Activated CD4-positive, alpha-beta T cell treated with anti-CD3 and anti-CD28 coated beads, Interleukin-2, amount 10 ng/mL, durations not matched to agents 24 days and 14 days (primary cell): ENCODE measurements around the gene IQCH. TPM values are rescaled to one million over a fixed set of nuclear protein-coding genes. Genes with fewer than 3 reads are reported as not detected.

Experiments
- DNase-seq: peaks from one replicate; pipeline ENCODE4 v3.0.0; 2022
- H3K27ac Mint-ChIP-seq: one replicate; pipeline ENCODE4 v1.8.0; 2022; ENCODE audit warnings: mild to moderate bottlenecking, mixed read lengths
- H3K27me3 Mint-ChIP-seq: one replicate; pipeline ENCODE4 v1.8.0; 2022; ENCODE audit warnings: mixed read lengths
- H3K36me3 Mint-ChIP-seq: one replicate; pipeline ENCODE4 v1.8.0; 2022; ENCODE audit warnings: low read depth, mild to moderate bottlenecking, mixed read lengths
- H3K4me1 Mint-ChIP-seq: one replicate; pipeline ENCODE4 v1.8.0; 2021; ENCODE audit warnings: mixed read lengths
- H3K4me3 Mint-ChIP-seq: one replicate; pipeline ENCODE4 v1.8.0; 2022; ENCODE audit warnings: mild to moderate bottlenecking, moderate library complexity, mixed read lengths
- H3K9me3 Mint-ChIP-seq: one replicate; pipeline ENCODE4 v1.8.0; 2021; ENCODE audit warnings: mixed read lengths
- intact Hi-C: fragments of 100-400 bp; cut with micrococcal nuclease; formaldehyde crosslinking; loops from one replicate; pipeline ENCODE4 v1.15.1; 2023
- total RNA-seq: library from RNA; stranded (reverse); gene quantifications from 2 replicates; pipeline ENCODE4 v1.2.3, GENCODE V29; 2022

IQCH gene
- total RNA-seq, 1 donor from 2014 or later: 0.70 TPM

GRCh38 chr15:67386947-67387346 lies 132.4 kb downstream of the IQCH start:
- DNase-seq: no peak
- Mint-ChIP-seq H3K27ac (no peak overlapping the region), H3K27me3 (peaks cover 44% of the 10 kb centered on the region)

GRCh38 chr15:67389975-67390374 lies 135.4 kb downstream of the IQCH start:
- DNase-seq: no peak
- H3K9me3 Mint-ChIP-seq: no peaks in the 10 kb centered on the region
- no peaks in the 10 kb centered on the region for H3K4me1 Mint-ChIP-seq
- intact Hi-C loops: no loop called here
- peaks cover 35% of the 10 kb centered on the region for H3K27me3 Mint-ChIP-seq
- H3K4me3 Mint-ChIP-seq: no peak overlapping the region
- no peak overlapping the region for H3K27ac Mint-ChIP-seq
- H3K36me3 Mint-ChIP-seq: no peaks in the 10 kb centered on the region

More at GRCh38 chr15:67386947-67387346, 132.4 kb downstream of the IQCH start:
- Mint-ChIP-seq H3K4me1 (no peaks in the 10 kb centered on the region), H3K9me3 (no peaks in the 10 kb centered on the region), H3K36me3 (no peaks in the 10 kb centered on the region), H3K4me3 (no peak overlapping the region)
- intact Hi-C loops: no loop called here

GRCh38 chr15:67394873-67395639 lies 140.5 kb downstream of the IQCH start:
- DNase-seq: no peak
- Mint-ChIP-seq H3K36me3 (no peaks in the 10 kb centered on the region), H3K4me1 (no peaks in the 10 kb centered on the region), H3K9me3 (no peaks in the 10 kb centered on the region), H3K4me3 (no peak overlapping the region), H3K27me3 (peaks cover 22% of the 10 kb centered on the region), H3K27ac (no peak overlapping the region)
- intact Hi-C loops: no loop called here

- no peak overlapping the region for H3K4me3 Mint-ChIP-seq
- no peak for DNase-seq
- H3K27ac Mint-ChIP-seq: no peak overlapping the region
- no peaks in the 10 kb centered on the region for H3K9me3 Mint-ChIP-seq
- no peaks in the 10 kb centered on the region for H3K36me3 Mint-ChIP-seq
- peaks cover 17% of the 10 kb centered on the region for H3K27me3 Mint-ChIP-seq
- intact Hi-C loops: no loop called here
- no peaks in the 10 kb centered on the region for H3K4me1 Mint-ChIP-seq
Measured at GRCh38 chr15:67396114-67396513, 141.5 kb downstream of the IQCH start.

- Mint-ChIP-seq H3K27ac (no peak overlapping the region), H3K27me3 (peaks cover 13% of the 10 kb centered on the region), H3K36me3 (no peaks in the 10 kb centered on the region), H3K4me1 (no peaks in the 10 kb centered on the region), H3K9me3 (no peaks in the 10 kb centered on the region), H3K4me3 (no peak overlapping the region)
- DNase-seq: no peak
- intact Hi-C loops: no loop called here
Measured at GRCh38 chr15:67397139-67397538, 142.6 kb downstream of the IQCH start.

GRCh38 chr15:67399925-67400324 lies 145.3 kb downstream of the IQCH start:
- Mint-ChIP-seq H3K27me3 (peaks cover 22% of the 10 kb centered on the region), H3K4me1 (no peaks in the 10 kb centered on the region), H3K36me3 (no peaks in the 10 kb centered on the region), H3K4me3 (no peak overlapping the region), H3K27ac (no peak overlapping the region), H3K9me3 (no peaks in the 10 kb centered on the region)
- intact Hi-C loops: no loop called here
- no peak for DNase-seq

GRCh38 chr15:67400890-67401289 lies 146.3 kb downstream of the IQCH start:
- intact Hi-C loops: no loop called here
- Mint-ChIP-seq H3K4me1 (no peaks in the 10 kb centered on the region), H3K36me3 (no peaks in the 10 kb centered on the region), H3K9me3 (no peaks in the 10 kb centered on the region), H3K27ac (no peak overlapping the region), H3K27me3 (peaks cover 24% of the 10 kb centered on the region), H3K4me3 (no peak overlapping the region)
- DNase-seq: no peak

- no peak for DNase-seq
- no peak overlapping the region for H3K27ac Mint-ChIP-seq
- H3K4me1 Mint-ChIP-seq: no peaks in the 10 kb centered on the region
- no peaks in the 10 kb centered on the region for H3K36me3 Mint-ChIP-seq
- no peak overlapping the region for H3K4me3 Mint-ChIP-seq
- H3K27me3 Mint-ChIP-seq: peaks cover 22% of the 10 kb centered on the region
- H3K9me3 Mint-ChIP-seq: no peaks in the 10 kb centered on the region
- intact Hi-C loops: no loop called here
Measured at GRCh38 chr15:67401336-67401735, 146.8 kb downstream of the IQCH start.

GRCh38 chr15:67403428-67404154 lies 149.0 kb downstream of the IQCH start:
- no peak for DNase-seq
- Mint-ChIP-seq H3K27me3 (peaks cover 19% of the 10 kb centered on the region), H3K9me3 (no peaks in the 10 kb centered on the region), H3K36me3 (no peaks in the 10 kb centered on the region), H3K4me3 (no peak overlapping the region), H3K4me1 (no peaks in the 10 kb centered on the region), H3K27ac (no peak overlapping the region)
- intact Hi-C loops: no loop called here

GRCh38 chr15:67405208-67406191 lies 150.9 kb downstream of the IQCH start:
- DNase-seq: no peak
- no peak overlapping the region for H3K27ac Mint-ChIP-seq
- H3K4me1 Mint-ChIP-seq: peaks cover 2% of the 10 kb centered on the region
- peaks cover 17% of the 10 kb centered on the region for H3K27me3 Mint-ChIP-seq
- H3K9me3 Mint-ChIP-seq: no peaks in the 10 kb centered on the region
- H3K4me3 Mint-ChIP-seq: no peak overlapping the region
- intact Hi-C loops: no loop called here
- no peaks in the 10 kb centered on the region for H3K36me3 Mint-ChIP-seq

- Mint-ChIP-seq H3K9me3 (peaks cover 3% of the 10 kb centered on the region), H3K27me3 (peaks cover 16% of the 10 kb centered on the region), H3K4me1 (peaks cover 2% of the 10 kb centered on the region), H3K4me3 (no peak overlapping the region), H3K27ac (no peak overlapping the region), H3K36me3 (no peaks in the 10 kb centered on the region)
- no peak for DNase-seq
- intact Hi-C loops: no loop called here
Measured at GRCh38 chr15:67406257-67406861, 151.8 kb downstream of the IQCH start.

- DNase-seq: no peak
- no peaks in the 10 kb centered on the region for H3K36me3 Mint-ChIP-seq
- H3K9me3 Mint-ChIP-seq: peaks cover 6% of the 10 kb centered on the region
Measured at GRCh38 chr15:67407786-67408185, 153.2 kb downstream of the IQCH start.

GRCh38 chr15:67409175-67409574 lies 154.6 kb downstream of the IQCH start:
- intact Hi-C loops: no loop called here
- Mint-ChIP-seq H3K9me3 (peaks cover 6% of the 10 kb centered on the region), H3K27me3 (peaks cover 8% of the 10 kb centered on the region), H3K4me1 (peaks cover 2% of the 10 kb centered on the region), H3K27ac (no peak overlapping the region), H3K4me3 (no peak overlapping the region), H3K36me3 (no peaks in the 10 kb centered on the region)
- DNase-seq: no peak

More at GRCh38 chr15:67407786-67408185, 153.2 kb downstream of the IQCH start:
- intact Hi-C loops: no loop called here
- H3K4me3 Mint-ChIP-seq: no peak overlapping the region
- peaks cover 14% of the 10 kb centered on the region for H3K27me3 Mint-ChIP-seq
- no peak overlapping the region for H3K27ac Mint-ChIP-seq
- peaks cover 2% of the 10 kb centered on the region for H3K4me1 Mint-ChIP-seq
